GM20000 (cell line): ENCODE measurements around the gene ACTA2.
"Not testable (repeated sequence)": the region's sequence is repeated elsewhere in the genome, so short reads cannot be mapped to it uniquely, and the experiment has no call there.

Source experiments
- DNase-seq: peaks from one replicate; pipeline ENCODE4 v3.0.0; 2012; ENCODE audit warnings: low spot score
- TF ChIP-seq, protein P1 (sequence below): IDR thresholded peaks from 2 replicates; pipeline ENCODE4 v1.5.1; 2012; ENCODE audit warnings: mild to moderate bottlenecking, control low read depth; ENCODE audit errors: extremely low read depth, missing control alignments

ACTA2 gene

GRCh38 chr10:88932539-88933256 lies 19.9 kb downstream of the ACTA2 start:
- peak; percentile 57 for DNase-seq
- TF ChIP-seq, protein P1, sequence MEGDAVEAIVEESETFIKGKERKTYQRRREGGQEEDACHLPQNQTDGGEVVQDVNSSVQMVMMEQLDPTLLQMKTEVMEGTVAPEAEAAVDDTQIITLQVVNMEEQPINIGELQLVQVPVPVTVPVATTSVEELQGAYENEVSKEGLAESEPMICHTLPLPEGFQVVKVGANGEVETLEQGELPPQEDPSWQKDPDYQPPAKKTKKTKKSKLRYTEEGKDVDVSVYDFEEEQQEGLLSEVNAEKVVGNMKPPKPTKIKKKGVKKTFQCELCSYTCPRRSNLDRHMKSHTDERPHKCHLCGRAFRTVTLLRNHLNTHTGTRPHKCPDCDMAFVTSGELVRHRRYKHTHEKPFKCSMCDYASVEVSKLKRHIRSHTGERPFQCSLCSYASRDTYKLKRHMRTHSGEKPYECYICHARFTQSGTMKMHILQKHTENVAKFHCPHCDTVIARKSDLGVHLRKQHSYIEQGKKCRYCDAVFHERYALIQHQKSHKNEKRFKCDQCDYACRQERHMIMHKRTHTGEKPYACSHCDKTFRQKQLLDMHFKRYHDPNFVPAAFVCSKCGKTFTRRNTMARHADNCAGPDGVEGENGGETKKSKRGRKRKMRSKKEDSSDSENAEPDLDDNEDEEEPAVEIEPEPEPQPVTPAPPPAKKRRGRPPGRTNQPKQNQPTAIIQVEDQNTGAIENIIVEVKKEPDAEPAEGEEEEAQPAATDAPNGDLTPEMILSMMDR = peak; percentile 81

GRCh38 chr10:88932029-88932428 lies 20.5 kb downstream of the ACTA2 start:
- not testable (repeated sequence) for DNase-seq

DNA sequence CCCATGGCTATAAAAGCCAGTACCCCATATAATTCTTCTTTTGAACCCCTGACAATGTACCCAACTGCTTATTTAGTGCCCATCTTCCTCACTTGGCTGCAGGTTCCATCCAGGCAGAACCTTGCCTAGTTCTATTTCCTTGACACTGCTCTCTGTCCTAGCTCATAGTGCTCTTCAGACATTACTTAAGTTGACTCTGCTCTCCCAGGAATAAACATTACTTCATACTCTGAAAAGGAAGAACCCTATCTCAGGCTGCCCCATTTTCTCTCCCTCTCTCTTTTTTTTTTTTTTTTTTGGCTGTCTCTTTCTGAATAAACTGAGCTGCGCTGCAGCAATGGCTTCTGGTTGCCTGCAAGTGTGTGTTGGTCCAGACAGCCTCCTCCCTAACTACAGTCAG lies 21.0 kb downstream of the ACTA2 start:
- no peak for DNase-seq
- TF ChIP-seq, protein P1 = no peak

DNA sequence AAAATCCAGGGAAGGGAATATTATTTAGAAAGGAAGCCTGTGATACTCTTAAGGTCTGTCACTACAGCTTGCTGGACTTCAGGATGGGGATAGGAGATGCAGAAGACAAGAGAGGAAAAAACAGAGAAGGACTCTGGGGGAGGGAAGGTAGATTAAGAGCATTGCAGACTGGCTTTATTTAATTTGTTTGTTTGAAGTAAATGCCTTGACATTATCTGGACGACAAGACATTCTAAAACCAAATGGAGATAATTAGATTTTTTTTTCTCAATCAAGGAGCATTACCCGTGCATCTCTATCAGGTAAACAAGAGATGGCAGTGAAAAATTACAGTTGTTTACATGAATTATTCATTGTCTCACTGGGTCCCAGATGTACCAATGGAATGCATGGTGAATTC lies 24.3 kb downstream of the ACTA2 start:
- TF ChIP-seq, protein P1 = no peak
- DNase-seq = no peak

GRCh38 chr10:88927416-88927690 lies 25.2 kb downstream of the ACTA2 start:
- TF ChIP-seq, protein P1 = no peak
- DNase-seq = no peak

GRCh38 chr10:88926566-88927415 lies 25.8 kb downstream of the ACTA2 start:
- TF ChIP-seq, protein P1 = no peak
- no peak for DNase-seq

DNA sequence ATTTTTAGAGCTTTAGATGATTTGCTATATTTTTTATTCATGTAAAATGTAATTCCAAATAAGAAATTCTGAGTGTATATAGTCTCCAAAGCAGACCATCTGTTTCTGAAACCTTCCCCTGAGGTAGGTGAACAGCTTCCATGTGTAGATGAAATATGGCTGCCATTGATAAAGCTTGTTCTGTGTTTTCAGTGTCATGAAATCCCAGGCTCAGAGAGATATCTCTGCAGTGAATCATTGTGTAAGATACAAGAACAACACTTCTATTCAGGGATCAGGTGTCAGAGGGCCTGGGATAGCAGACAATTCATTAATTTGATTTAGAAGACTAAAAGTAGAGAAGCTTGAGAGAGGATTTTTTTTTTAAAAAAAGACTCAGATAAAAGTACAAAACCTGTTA lies 29.1 kb downstream of the ACTA2 start:
- no peak for DNase-seq
- TF ChIP-seq, protein P1 = no peak
